HG02943 (cell line): ENCODE data around the gene RXRA.

ENCODE experiments used
- ATAC-seq: cut with Tn5 transposase; IDR thresholded peaks from one replicate; pipeline ENCODE4 v1.9.1; 2021; ENCODE audit warnings: mild to moderate bottlenecking, low read depth, moderate library complexity; ENCODE audit not compliant: unreplicated experiment

RXRA gene

GRCh38 chr9:134423749-134424148 is 97.5 kb downstream of the RXRA start:
- no peak for ATAC-seq

GRCh38 chr9:134424818-134425217 is 98.6 kb downstream of the RXRA start:
- no peak for ATAC-seq

GRCh38 chr9:134425401-134425800 is 99.1 kb downstream of the RXRA start:
- ATAC-seq, result no peak

- ATAC-seq, result no peak
Observed at GRCh38 chr9:134425812-134426211, 99.6 kb downstream of the RXRA start.

GRCh38 chr9:134426436-134426835 is 100.2 kb downstream of the RXRA start:
- no peak for ATAC-seq

GRCh38 chr9:134427153-134427782 is 101.0 kb downstream of the RXRA start:
- no peak for ATAC-seq

GRCh38 chr9:134428559-134428958 is 102.3 kb downstream of the RXRA start:
- ATAC-seq, result no peak

GRCh38 chr9:134429007-134429406 is 102.8 kb downstream of the RXRA start:
- ATAC-seq, result no peak

GRCh38 chr9:134429481-134429880 is 103.2 kb downstream of the RXRA start:
- no peak for ATAC-seq

- no peak for ATAC-seq
Observed at GRCh38 chr9:134431095-134431494, 104.8 kb downstream of the RXRA start.

GRCh38 chr9:134431626-134432025 is 105.4 kb downstream of the RXRA start:
- no peak for ATAC-seq

GRCh38 chr9:134432471-134432870 is 106.2 kb downstream of the RXRA start:
- ATAC-seq, result no peak

- ATAC-seq, result no peak
Observed at GRCh38 chr9:134433101-134433500, 106.8 kb downstream of the RXRA start.

- no peak for ATAC-seq
Observed at GRCh38 chr9:134433909-134434882, 107.9 kb downstream of the RXRA start.

- no peak for ATAC-seq
Observed at GRCh38 chr9:134434894-134435506, 108.7 kb downstream of the RXRA start.

- ATAC-seq, result no peak
Observed at GRCh38 chr9:134435550-134436378, 109.5 kb downstream of the RXRA start.

- no peak for ATAC-seq
Observed at GRCh38 chr9:134436379-134436762, 110.1 kb downstream of the RXRA start.

- ATAC-seq, result no peak
Observed at GRCh38 chr9:134436911-134437310, 110.7 kb downstream of the RXRA start.

- no peak for ATAC-seq
Observed at GRCh38 chr9:134437403-134438194, 111.3 kb downstream of the RXRA start.
